WTC11 (cell line): Measurements from ENCODE around the gene KNL1. TPM values are rescaled to one million over a fixed set of nuclear protein-coding genes. Genes with fewer than 3 reads are reported as not detected.

ENCODE experiments used
- ATAC-seq: fragments of 200-7000 bp; cut with Tn5 transposase; 2 replicates; pipeline ENCODE4 v1.10.0; 2021; ENCODE audit warnings: mild to moderate bottlenecking, moderate library complexity
- CTCF ChIA-PET: fragments of 300-600 bp; sonication (Branson Sonifier 250); formaldehyde crosslinking; loops from one replicate; lab custom pipeline; 2021; ENCODE audit warnings: antibody characterized with exemption; lab: Charles Lee
- POLR2A ChIA-PET: fragments of 350-600 bp; sonication (Branson Sonifier 250); formaldehyde crosslinking; loops from one replicate; lab custom pipeline; 2021; ENCODE audit warnings: antibody characterized with exemption; lab: Charles Lee
- DNase-seq: peaks from one replicate; pipeline ENCODE4 v3.0.0; 2021; ENCODE audit warnings: low spot score
- H3K27ac Mint-ChIP-seq: 2 replicates; pipeline ENCODE4 v1.8.0; 2021; ENCODE audit warnings: mixed read lengths
- H3K27me3 Mint-ChIP-seq: 2 replicates; pipeline ENCODE4 v1.8.0; 2021; ENCODE audit warnings: low read depth, mild to moderate bottlenecking, moderate library complexity, mixed read lengths
- H3K36me3 Mint-ChIP-seq: 2 replicates; pipeline ENCODE4 v1.8.0; 2021; ENCODE audit warnings: mixed read lengths
- H3K4me1 Mint-ChIP-seq: 2 replicates; pipeline ENCODE4 v1.8.0; 2022; ENCODE audit warnings: mixed read lengths
- H3K4me3 Mint-ChIP-seq: 2 replicates; pipeline ENCODE4 v1.8.0; 2021; ENCODE audit warnings: mild to moderate bottlenecking, moderate library complexity, mixed read lengths
- H3K9me3 Mint-ChIP-seq: 2 replicates; pipeline ENCODE4 v1.8.0; 2021; ENCODE audit warnings: mixed read lengths
- ATF1 ChIP-seq: sonication (generic); formaldehyde crosslinking; IDR thresholded peaks from 2 replicates; pipeline ENCODE4 v1.8.1; 2023; ENCODE audit warnings: mild to moderate bottlenecking, moderate library complexity, missing genetic modification reagents
- ATF6 ChIP-seq: sonication (generic); formaldehyde crosslinking; IDR thresholded peaks from 2 replicates; pipeline ENCODE4 v1.8.1; 2023; ENCODE audit warnings: mild to moderate bottlenecking, missing genetic modification reagents
- E2F4 ChIP-seq: sonication (generic); formaldehyde crosslinking; IDR thresholded peaks from 2 replicates; pipeline ENCODE4 v1.8.1; 2022; ENCODE audit warnings: low read depth, mild to moderate bottlenecking, moderate library complexity, missing genetic modification reagents, borderline replicate concordance
- E2F5 ChIP-seq: sonication (generic); formaldehyde crosslinking; IDR thresholded peaks from 2 replicates; pipeline ENCODE4 v1.8.1; 2022; ENCODE audit warnings: mild to moderate bottlenecking, moderate library complexity, missing genetic modification reagents
- ELF4 ChIP-seq: sonication (generic); formaldehyde crosslinking; IDR thresholded peaks from 2 replicates; pipeline ENCODE4 v1.8.1; 2022; ENCODE audit warnings: low read depth, mild to moderate bottlenecking, moderate library complexity, missing genetic modification reagents
- FOXJ3 ChIP-seq: sonication (generic); formaldehyde crosslinking; IDR thresholded peaks from 2 replicates; pipeline ENCODE4 v1.9.0; 2021; ENCODE audit warnings: missing genetic modification reagents, mild to moderate bottlenecking, borderline replicate concordance
- FOXK1 ChIP-seq: sonication (generic); formaldehyde crosslinking; IDR thresholded peaks from 2 replicates; pipeline ENCODE4 v1.8.0; 2022; ENCODE audit warnings: mild to moderate bottlenecking, moderate library complexity, missing genetic modification reagents
- PRDM15 ChIP-seq: sonication (generic); formaldehyde crosslinking; IDR thresholded peaks from 2 replicates; pipeline ENCODE4 v1.8.0; 2022; ENCODE audit warnings: missing genetic modification reagents
- TP53 ChIP-seq: sonication (generic); formaldehyde crosslinking; IDR thresholded peaks from 2 replicates; pipeline ENCODE4 v1.8.1; 2023; ENCODE audit warnings: mild to moderate bottlenecking, missing genetic modification reagents
- ZNF281 ChIP-seq: sonication (generic); formaldehyde crosslinking; IDR thresholded peaks from 2 replicates; pipeline ENCODE4 v1.8.0; 2023; ENCODE audit warnings: mild to moderate bottlenecking, missing genetic modification reagents
- ZNF416 ChIP-seq: fragments of 250-450 bp; sonication (Bioruptor Pico); IDR thresholded peaks from 2 replicates; pipeline ENCODE4 v1.9.0; 2021; ENCODE audit warnings: mild to moderate bottlenecking, inconsistent platforms
- ZNF671 ChIP-seq: fragments of 250-450 bp; sonication (Bioruptor Pico); IDR thresholded peaks from 2 replicates; pipeline ENCODE4 v1.8.0; 2021; ENCODE audit warnings: mild to moderate bottlenecking
- total RNA-seq: library from RNA; stranded (reverse); gene quantifications from 3 replicates; pipeline ENCODE4 v1.2.3, GENCODE V29; 2021

The KNL1 gene
- total RNA-seq, 1 experiment from 2014 or later = 24.0 TPM

- TF ChIP-seq PRDM15 (no peak), ATF1 (no peak), ZNF281 (CRISPR knock-in tag) (no peak), E2F4 (CRISPR knock-in tag) (no peak), FOXK1 (CRISPR knock-in tag) (no peak), ELF4 (CRISPR knock-in tag) (no peak), E2F5 (CRISPR knock-in tag) (no peak), FOXJ3 (CRISPR knock-in tag) (no peak), ZNF416 (CRISPR knock-in tag) (no peak), ATF6 (CRISPR knock-in tag) (no peak), TP53 (CRISPR knock-in tag) (no peak)
- TF ChIP-seq, all 79 proteins: peak for 0
These were observed 44.2 kb upstream of the KNL1 start (continued) for GRCh38 chr15:40549894-40550293.

GRCh38 chr15:40550341-40551037 lies 43.6 kb upstream of the KNL1 start:
- Mint-ChIP-seq H3K4me3 (no peak overlapping the region), H3K36me3 (peaks cover 3% of the 10 kb centered on the region), H3K4me1 (peaks cover 29% of the 10 kb centered on the region), H3K9me3 (no peaks in the 10 kb centered on the region), H3K27ac (no peak overlapping the region), H3K27me3 (no peaks in the 10 kb centered on the region)
- POLR2A ChIA-PET = no interaction called here
- ATAC-seq (no peak), DNase-seq (no peak)
- no peak for TF ChIP-seq ZNF671 (CRISPR knock-in tag)
- CTCF ChIA-PET = no interaction called here
